ENCODE measurements around the gene PI16. TPM values are rescaled to one million over a fixed set of nuclear protein-coding genes. Genes with fewer than 3 reads are reported as not detected.
"Not testable (repeated sequence)": the region's sequence is repeated elsewhere in the genome, so short reads cannot be mapped to it uniquely, and the experiment has no call there.

Gene PI16
- total RNA-seq, 1 experiment from 2014 or later = 0.83 TPM

- peaks cover 23% of the 10 kb centered on the region for H3K4me1 ChIP-seq (replicated peaks; ENCODE audit: insufficient read depth)
- intact Hi-C loops (cut with micrococcal nuclease; ENCODE audit: unreplicated experiment) = loop anchor here (1.0 to 2.0 kb wide), 3 partner anchors 37 to 72 kb away; no protein-coding TSS in a partner anchor
- H3K36me3 ChIP-seq (ENCODE audit: low read depth) = peaks cover 9% of the 10 kb centered on the region; the same call in 1 of the 2 replicates
- peak within 1 kb of the TSS; percentile 96 for H2AFZ ChIP-seq
- no peaks in the 10 kb centered on the region for H3K9me3 ChIP-seq (ENCODE audit: insufficient read depth, low read depth)
- peaks cover 13% of the 10 kb centered on the region; the same call in 1 of the 2 replicates for H3F3A ChIP-seq (ENCODE audit: insufficient read depth, low read depth)
- no peaks in the 10 kb centered on the region for H3K27me3 ChIP-seq (ENCODE audit: insufficient read depth, low read depth)
- H4K20me1 ChIP-seq (ENCODE audit: insufficient read depth) = peaks cover 37% of the 10 kb centered on the region
- peak within 1 kb of the TSS; percentile 92 for H3K4me2 ChIP-seq
- H3K4me3 ChIP-seq = peak within 1 kb of the TSS; percentile 99
- TF ChIP-seq CTCF (conservative IDR thresholded peaks at IDR 0.05) (0 out of 2 replicates have a peak, but pooled peaks have one; percentile 3), EZH2 (IDR thresholded peaks at IDR 0.05; ENCODE audit: low read depth) (no peak)
- ChIA-PET CTCF (interaction anchor here (0.6 to 1.2 kb wide), 3 partner anchors 32 to 186 kb away, joined by 4 to 6 read pairs (median 4); no protein-coding TSS in a partner anchor), POLR2A (ENCODE audit: unreplicated experiment) (interaction anchor here (0.6 to 1.0 kb wide), 9 partner anchors 20 to 1238 kb away, joined by 3 to 16 read pairs (median 4); no protein-coding TSS in a partner anchor)
- no peaks in the 10 kb centered on the region for H3K9me2 ChIP-seq (ENCODE audit: insufficient read depth)
- BruUV-seq (replicated peaks) = no TSS peak
- DNase-seq = peak; percentile 64 to 91
- H3K79me2 ChIP-seq (ENCODE audit: low read depth) = peaks cover 56% of the 10 kb centered on the region
- peak within 1 kb of the TSS; percentile 40 for H3K27ac ChIP-seq
Measured at GRCh38 chr6:36985808-36986703, 31.5 kb downstream of the PI16 start, which contains the start of gene MTCH1. MTCH1 (minus strand) TSS chr6:36986196; CDS start chr6:36986173, 23 bp downstream.

GRCh38 chr6:36986704-36987047 lies 32.1 kb downstream of the PI16 start:
- H3K36me3 ChIP-seq (ENCODE audit: low read depth) = peaks cover 9% of the 10 kb centered on the region; the same call in 1 of the 2 replicates
- TSS peak; percentile 84 for BruUV-seq (replicated peaks)
- CTCF ChIA-PET = interaction anchor here (1.2 kb wide), 1 partner anchor 31 kb away, joined by 4 read pairs; no protein-coding TSS in a partner anchor
- peaks cover 13% of the 10 kb centered on the region; the same call in 1 of the 2 replicates for H3F3A ChIP-seq (ENCODE audit: insufficient read depth, low read depth)
- peaks cover 31% of the 10 kb centered on the region for H4K20me1 ChIP-seq (ENCODE audit: insufficient read depth)
- intact Hi-C loops (cut with micrococcal nuclease; ENCODE audit: unreplicated experiment) = loop anchor here (1.0 to 2.0 kb wide), 2 partner anchors 60 to 72 kb away; no protein-coding TSS in a partner anchor
- H3K4me2 ChIP-seq = peak overlapping the region; percentile 92
- H3K4me1 ChIP-seq (replicated peaks; ENCODE audit: insufficient read depth) = peaks cover 23% of the 10 kb centered on the region
- DNase-seq = no peak
- POLR2A ChIA-PET (ENCODE audit: unreplicated experiment) = interaction anchor here (0.6 to 0.8 kb wide), 3 partner anchors 53 to 1238 kb away, joined by 3 to 16 read pairs (median 11); no protein-coding TSS in a partner anchor
- no peaks in the 10 kb centered on the region for H3K27me3 ChIP-seq (ENCODE audit: insufficient read depth, low read depth)
- H3K79me2 ChIP-seq (ENCODE audit: low read depth) = peaks cover 50% of the 10 kb centered on the region
- TF ChIP-seq CTCF (conservative IDR thresholded peaks at IDR 0.05) = no peak
- TF ChIP-seq EZH2 (IDR thresholded peaks at IDR 0.05; ENCODE audit: low read depth) = no peak
- peak overlapping the region; percentile 96 for H2AFZ ChIP-seq
- H3K4me3 ChIP-seq = peak overlapping the region; percentile 99
- no peaks in the 10 kb centered on the region for H3K9me2 ChIP-seq (ENCODE audit: insufficient read depth)
- H3K27ac ChIP-seq = peak overlapping the region; percentile 40
- H3K9me3 ChIP-seq (ENCODE audit: insufficient read depth, low read depth) = no peaks in the 10 kb centered on the region

- Histone ChIP-seq H3F3A (ENCODE audit: insufficient read depth, low read depth) (peaks cover 4% of the 10 kb centered on the region; the same call in 1 of the 2 replicates), H3K4me3 (no peak overlapping the region), H3K79me2 (ENCODE audit: low read depth) (peaks cover 24% of the 10 kb centered on the region), H3K9me3 (ENCODE audit: insufficient read depth, low read depth) (no peaks in the 10 kb centered on the region), H3K27me3 (ENCODE audit: insufficient read depth, low read depth) (no peaks in the 10 kb centered on the region), H2AFZ (no peak overlapping the region), H3K4me1 (replicated peaks; ENCODE audit: insufficient read depth) (peaks cover 11% of the 10 kb centered on the region), H3K4me2 (no peak overlapping the region), H4K20me1 (ENCODE audit: insufficient read depth) (peaks cover 5% of the 10 kb centered on the region; the same call in 1 of the 2 replicates), H3K27ac (no peak overlapping the region), H3K36me3 (ENCODE audit: low read depth) (no peaks in the 10 kb centered on the region), H3K9me2 (ENCODE audit: insufficient read depth) (no peaks in the 10 kb centered on the region)
- no peak for TF ChIP-seq CTCF (conservative IDR thresholded peaks at IDR 0.05)
- CTCF ChIA-PET = no interaction called here
- intact Hi-C loops (cut with micrococcal nuclease; ENCODE audit: unreplicated experiment) = no loop called here
- DNase-seq = no peak
- no TSS peak for BruUV-seq (replicated peaks)
- POLR2A ChIA-PET (ENCODE audit: unreplicated experiment) = no interaction called here
Measured at GRCh38 chr6:36989264-36989663, 34.7 kb downstream of the PI16 start.

GRCh38 chr6:36990401-36990800 lies 35.9 kb downstream of the PI16 start:
- intact Hi-C loops (cut with micrococcal nuclease; ENCODE audit: unreplicated experiment); H3K27ac ChIP-seq; H3K27me3 ChIP-seq (ENCODE audit: insufficient read depth, low read depth); H2AFZ ChIP-seq; H3K4me1 ChIP-seq (replicated peaks; ENCODE audit: insufficient read depth); BruUV-seq (replicated peaks); H3K9me3 ChIP-seq (ENCODE audit: insufficient read depth, low read depth); H3K4me3 ChIP-seq; H3K9me2 ChIP-seq (ENCODE audit: insufficient read depth); H3K36me3 ChIP-seq (ENCODE audit: low read depth); H4K20me1 ChIP-seq (ENCODE audit: insufficient read depth); H3F3A ChIP-seq (ENCODE audit: insufficient read depth, low read depth); H3K4me2 ChIP-seq; POLR2A ChIA-PET (ENCODE audit: unreplicated experiment): not testable (repeated sequence)
- H3K79me2 ChIP-seq (ENCODE audit: low read depth) = peaks cover 13% of the 10 kb centered on the region
- CTCF ChIA-PET = interaction anchor here (0.6 kb wide), 1 partner anchor 105 kb away, joined by 3 read pairs; no protein-coding TSS in a partner anchor
- DNase-seq = peak in 1 of 2 experiments; percentile 8
